ENCODE measurements around the gene PEAK1. TPM values are rescaled to one million over a fixed set of nuclear protein-coding genes. Genes with fewer than 3 reads are reported as not detected.

PEAK1 gene
- total RNA-seq, 4 donors from 2014 or later = 78.3 to 112 (median 95.2) TPM

DNA sequence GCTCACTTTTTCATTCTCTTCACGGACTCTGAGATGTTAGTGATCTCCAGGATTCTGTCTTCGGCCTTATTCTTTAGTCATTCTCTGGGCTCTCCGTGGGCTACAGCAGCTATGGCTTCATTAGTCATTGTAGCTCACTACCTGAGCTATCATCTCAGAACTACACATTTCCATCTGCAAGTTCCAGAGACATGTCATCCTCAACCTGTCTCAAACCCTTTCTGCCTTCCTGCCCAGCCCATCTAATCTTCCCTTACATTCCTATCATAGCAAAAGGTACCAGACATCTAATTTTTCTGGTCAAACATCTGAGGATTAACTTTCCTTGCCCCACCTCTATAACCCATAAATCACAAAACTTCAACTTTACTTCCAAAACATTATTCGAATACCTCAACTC lies 362.2 kb downstream of the PEAK1 start:
- WGBS, 2 donors = 82 to 90% methylated on average over 4 of the region's 4 CpGs
- no peak for TF ChIP-seq POLR2A (IDR thresholded peaks at IDR 0.05)
- no peak for TF ChIP-seq EP300 (IDR thresholded peaks at IDR 0.05)
- TF ChIP-seq, protein P1, sequence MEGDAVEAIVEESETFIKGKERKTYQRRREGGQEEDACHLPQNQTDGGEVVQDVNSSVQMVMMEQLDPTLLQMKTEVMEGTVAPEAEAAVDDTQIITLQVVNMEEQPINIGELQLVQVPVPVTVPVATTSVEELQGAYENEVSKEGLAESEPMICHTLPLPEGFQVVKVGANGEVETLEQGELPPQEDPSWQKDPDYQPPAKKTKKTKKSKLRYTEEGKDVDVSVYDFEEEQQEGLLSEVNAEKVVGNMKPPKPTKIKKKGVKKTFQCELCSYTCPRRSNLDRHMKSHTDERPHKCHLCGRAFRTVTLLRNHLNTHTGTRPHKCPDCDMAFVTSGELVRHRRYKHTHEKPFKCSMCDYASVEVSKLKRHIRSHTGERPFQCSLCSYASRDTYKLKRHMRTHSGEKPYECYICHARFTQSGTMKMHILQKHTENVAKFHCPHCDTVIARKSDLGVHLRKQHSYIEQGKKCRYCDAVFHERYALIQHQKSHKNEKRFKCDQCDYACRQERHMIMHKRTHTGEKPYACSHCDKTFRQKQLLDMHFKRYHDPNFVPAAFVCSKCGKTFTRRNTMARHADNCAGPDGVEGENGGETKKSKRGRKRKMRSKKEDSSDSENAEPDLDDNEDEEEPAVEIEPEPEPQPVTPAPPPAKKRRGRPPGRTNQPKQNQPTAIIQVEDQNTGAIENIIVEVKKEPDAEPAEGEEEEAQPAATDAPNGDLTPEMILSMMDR (IDR thresholded peaks at IDR 0.05) = no peak
- no peak for DNase-seq (ENCODE audit: low spot score in 2 of 2)
- peaks cover 0 to 57% (median 28%) of the 10 kb centered on the region in 4 donors for H3K4me1 ChIP-seq
- no peak overlapping the region for H3K27ac ChIP-seq
- no peak overlapping the region for H3K4me3 ChIP-seq
- peaks cover 0 to 3% (median 0%) of the 10 kb centered on the region in 3 donors for H3K36me3 ChIP-seq
- no peaks in the 10 kb centered on the region for H3K9me3 ChIP-seq
- H3K27me3 ChIP-seq = no peaks in the 10 kb centered on the region

DNA sequence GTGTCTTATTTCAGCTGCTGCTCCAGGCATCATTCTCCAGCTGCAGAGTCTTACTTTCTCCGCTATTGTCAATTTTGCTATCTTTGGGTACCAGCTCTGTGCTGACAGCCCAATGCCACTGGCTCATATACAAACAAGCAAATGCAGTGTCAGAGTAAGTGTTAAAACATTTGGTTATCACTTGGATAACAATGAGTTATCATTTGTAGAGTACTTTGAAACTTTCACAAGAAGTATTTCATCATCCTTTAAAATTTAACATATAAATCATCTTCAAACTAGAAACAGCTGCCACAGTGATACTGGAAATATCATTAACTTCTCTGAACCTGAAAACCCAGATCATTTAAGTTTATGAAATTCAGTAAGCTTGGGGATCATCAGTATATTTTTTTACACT lies 362.8 kb downstream of the PEAK1 start:
- Histone ChIP-seq H3K4me1 (peaks cover 0 to 51% (median 27%) of the 10 kb centered on the region in 4 donors), H3K27ac (no peak overlapping the region), H3K36me3 (peaks cover 0 to 10% (median 0%) of the 10 kb centered on the region in 3 donors), H3K9me3 (no peaks in the 10 kb centered on the region), H3K4me3 (no peak overlapping the region), H3K27me3 (no peaks in the 10 kb centered on the region)
- no peak for DNase-seq (ENCODE audit: low spot score in 2 of 2)
- WGBS, 2 donors = 96 to 97% methylated on average over 1 of the region's 1 CpG
- TF ChIP-seq, protein P1 (IDR thresholded peaks at IDR 0.05) = no peak
- TF ChIP-seq EP300 (IDR thresholded peaks at IDR 0.05) (no peak), POLR2A (IDR thresholded peaks at IDR 0.05) (no peak)

DNA sequence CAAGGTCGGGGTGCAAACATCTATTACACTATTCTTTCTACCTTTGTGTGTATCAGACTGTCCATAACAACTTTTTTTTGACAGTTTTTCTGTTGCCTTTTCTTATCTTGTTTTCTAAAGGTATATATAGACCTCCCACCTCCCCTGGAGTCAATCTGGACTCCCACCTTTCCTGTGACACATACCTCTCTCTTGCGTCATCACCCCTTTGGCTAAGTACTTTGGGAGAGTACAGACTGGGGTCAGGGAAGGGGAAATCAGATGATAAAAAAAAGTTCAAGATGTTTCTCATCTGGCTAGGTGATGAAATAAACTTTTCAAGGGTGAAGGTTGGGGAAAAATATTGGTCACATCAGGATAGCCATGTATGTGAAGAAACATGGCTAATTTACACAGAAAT lies 366.2 kb downstream of the PEAK1 start:
- no peaks in the 10 kb centered on the region for H3K27me3 ChIP-seq
- H3K27ac ChIP-seq = no peak overlapping the region
- H3K4me1 ChIP-seq = peaks cover 0 to 23% (median 0%) of the 10 kb centered on the region in 4 donors
- no peak overlapping the region for H3K4me3 ChIP-seq
- TF ChIP-seq, protein P1 (IDR thresholded peaks at IDR 0.05) = no peak
- TF ChIP-seq POLR2A (IDR thresholded peaks at IDR 0.05) (no peak), EP300 (IDR thresholded peaks at IDR 0.05) (no peak)
- DNase-seq (ENCODE audit: low spot score in 2 of 2) = no peak
- 94 to 95% methylated on average over 2 of the region's 2 CpGs for WGBS, 2 donors
- H3K36me3 ChIP-seq = peaks cover 0 to 16% (median 0%) of the 10 kb centered on the region in 3 donors
- no peaks in the 10 kb centered on the region for H3K9me3 ChIP-seq

DNA sequence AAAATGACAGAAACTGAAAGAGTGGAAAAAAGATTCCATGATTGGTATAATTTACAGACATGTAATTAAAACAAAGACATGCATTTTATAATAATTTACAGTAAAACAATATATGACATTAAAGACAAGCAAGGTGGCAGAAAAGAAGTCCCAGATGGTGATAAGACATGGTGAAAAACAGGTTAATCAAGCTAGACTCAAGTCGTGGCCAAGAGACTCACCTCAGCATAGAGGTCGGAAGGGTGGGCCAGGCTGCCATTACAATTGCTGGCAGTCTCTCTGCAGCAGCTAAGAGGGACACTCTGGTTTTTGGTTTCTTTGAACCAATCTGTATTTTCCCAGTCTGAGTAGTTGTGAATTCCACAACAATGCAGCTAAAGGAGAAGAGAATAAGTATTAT lies 367.3 kb downstream of the PEAK1 start:
- peaks cover 0 to 24% (median 0%) of the 10 kb centered on the region in 4 donors for H3K4me1 ChIP-seq
- DNase-seq (ENCODE audit: low spot score in 2 of 2) = no peak
- no peaks in the 10 kb centered on the region for H3K9me3 ChIP-seq
- 59 to 63% methylated on average over 2 of the region's 2 CpGs for WGBS, 2 donors
- TF ChIP-seq, protein P1 (IDR thresholded peaks at IDR 0.05) = no peak
- TF ChIP-seq EP300 (IDR thresholded peaks at IDR 0.05) (no peak), POLR2A (IDR thresholded peaks at IDR 0.05) (no peak)
- no peak overlapping the region for H3K27ac ChIP-seq
- peaks cover 0 to 16% (median 0%) of the 10 kb centered on the region in 3 donors for H3K36me3 ChIP-seq
- H3K4me3 ChIP-seq = no peak overlapping the region
- no peaks in the 10 kb centered on the region for H3K27me3 ChIP-seq

Other genes with a start within 250 kb of the PEAK1 start
- 10 to 100 TPM; 39.6 to 65.1 (median 49.7) TPM for gene HMG20A, start 784 bp upstream of the PEAK1 start, total RNA-seq
- gene LINGO1, start 212.8 kb upstream of the PEAK1 start, total RNA-seq = 1 to 10 TPM in 2 of 4 donors, under 1 TPM in 2; 0.42 to 2.4 (median 1.3) TPM